Urinary bladder (tissue), 2 donors: ENCODE results near the gene LBHD1. TPM values are rescaled to one million over a fixed set of nuclear protein-coding genes. Genes with fewer than 3 reads are reported as not detected.

Experiments used
- polyA plus RNA-seq: library from polyadenylated mRNA; stranded (reverse); fragments of 200-250 nt; gene quantifications from one replicate; pipeline ENCODE4 v1.2.3, GENCODE V29; 2013
- small RNA-seq: library from RNA; depleted of rRNA; stranded (forward); fragments of <200 nt; gene quantifications from one replicate; pipeline ENCODE3, GENCODE V24; 2014
- total RNA-seq: library from RNA; depleted of rRNA; stranded (reverse); fragments of >200 nt; gene quantifications from one replicate; pipeline ENCODE4 v1.2.3, GENCODE V29; 2014
- donor health status: healthy.

Gene LBHD1
- total and polyA plus RNA-seq, 2 donors, result 2.8 to 3.1 TPM

Small RNAs within 50 kb of the gene (small RNA-seq; reads per million reads assigned to genes)
- gene SNORA57, result not detected

Other genes starting within 250 kb of the LBHD1 start
- gene AHNAK, start 125.5 kb downstream of the LBHD1 start, total RNA-seq, result 554 TPM
- gene AHNAK, start 125.5 kb downstream of the LBHD1 start, polyA plus RNA-seq, result 200 TPM
- gene EEF1G, start 98.4 kb downstream of the LBHD1 start, total RNA-seq, result 863 TPM
- gene EEF1G, start 98.4 kb downstream of the LBHD1 start, polyA plus RNA-seq, result 1,468 TPM
- 5.1 TPM for gene TUT1, start 80.7 kb downstream of the LBHD1 start, total RNA-seq
- 14.3 TPM for gene TUT1, start 80.7 kb downstream of the LBHD1 start, polyA plus RNA-seq
- 75.2 TPM for gene MTA2, start 70.4 kb downstream of the LBHD1 start, total RNA-seq
- gene MTA2, start 70.4 kb downstream of the LBHD1 start, polyA plus RNA-seq, result 52.8 TPM
- gene EML3, start 59.5 kb downstream of the LBHD1 start, total RNA-seq, result 12.9 TPM
- gene EML3, start 59.5 kb downstream of the LBHD1 start, polyA plus RNA-seq, result 47.7 TPM
- gene ROM1, start 59.0 kb downstream of the LBHD1 start, total RNA-seq, result 1.3 TPM
- 18.9 TPM for gene ROM1, start 59.0 kb downstream of the LBHD1 start, polyA plus RNA-seq
- gene B3GAT3, start 50.3 kb downstream of the LBHD1 start, total RNA-seq, result 9.7 TPM
- 37.7 TPM for gene B3GAT3, start 50.3 kb downstream of the LBHD1 start, polyA plus RNA-seq
- gene GANAB, start 25.7 kb downstream of the LBHD1 start, total RNA-seq, result 93.9 TPM
- gene GANAB, start 25.7 kb downstream of the LBHD1 start, polyA plus RNA-seq, result 152 TPM
- 7.9 TPM for gene INTS5, start 19.0 kb downstream of the LBHD1 start, total RNA-seq
- gene INTS5, start 19.0 kb downstream of the LBHD1 start, polyA plus RNA-seq, result 16.6 TPM
- 10.9 TPM for gene C11orf98, start 7.1 kb downstream of the LBHD1 start, total RNA-seq
- gene C11orf98, start 7.1 kb downstream of the LBHD1 start, polyA plus RNA-seq, result 72.1 TPM
- 5.0 TPM for gene CSKMT, start 7.0 kb downstream of the LBHD1 start, total RNA-seq
- gene CSKMT, start 7.0 kb downstream of the LBHD1 start, polyA plus RNA-seq, result 9.5 TPM
- gene UQCC3, start 594 bp downstream of the LBHD1 start, total RNA-seq, result 3.4 TPM
- 13.3 TPM for gene UQCC3, start 594 bp downstream of the LBHD1 start, polyA plus RNA-seq
- gene UBXN1, start 6.8 kb upstream of the LBHD1 start, total RNA-seq, result 34.5 TPM
- gene UBXN1, start 6.8 kb upstream of the LBHD1 start, polyA plus RNA-seq, result 206 TPM
- 10.9 TPM for gene LRRN4CL, start 17.3 kb upstream of the LBHD1 start, total RNA-seq
- gene LRRN4CL, start 17.3 kb upstream of the LBHD1 start, polyA plus RNA-seq, result 16.7 TPM
- gene BSCL2, start 35.2 kb upstream of the LBHD1 start, total RNA-seq, result 25.6 TPM
- 52.6 TPM for gene BSCL2, start 35.2 kb upstream of the LBHD1 start, polyA plus RNA-seq
- gene GNG3, start 35.4 kb upstream of the LBHD1 start, total RNA-seq, result 0.37 TPM
- gene GNG3, start 35.4 kb upstream of the LBHD1 start, polyA plus RNA-seq, result 0.96 TPM
- gene HNRNPUL2, start 55.2 kb upstream of the LBHD1 start, total RNA-seq, result 25.9 TPM
- 50.4 TPM for gene HNRNPUL2, start 55.2 kb upstream of the LBHD1 start, polyA plus RNA-seq
- 35.6 TPM for gene TTC9C, start 56.2 kb upstream of the LBHD1 start, total RNA-seq
- 27.3 TPM for gene TTC9C, start 56.2 kb upstream of the LBHD1 start, polyA plus RNA-seq
- 10.5 TPM for gene ZBTB3, start 81.9 kb upstream of the LBHD1 start, total RNA-seq
- 3.2 TPM for gene ZBTB3, start 81.9 kb upstream of the LBHD1 start, polyA plus RNA-seq
- 46.4 TPM for gene POLR2G, start 89.3 kb upstream of the LBHD1 start, total RNA-seq
- gene POLR2G, start 89.3 kb upstream of the LBHD1 start, polyA plus RNA-seq, result 107 TPM
- gene TAF6L, start 99.1 kb upstream of the LBHD1 start, total RNA-seq, result 8.5 TPM
- gene TAF6L, start 99.1 kb upstream of the LBHD1 start, polyA plus RNA-seq, result 21.9 TPM
- 26.2 TPM for gene TMEM179B, start 115.1 kb upstream of the LBHD1 start, total RNA-seq
- gene TMEM179B, start 115.1 kb upstream of the LBHD1 start, polyA plus RNA-seq, result 64.1 TPM
- 16.7 TPM for gene TMEM223, start 119.7 kb upstream of the LBHD1 start, total RNA-seq
- gene TMEM223, start 119.7 kb upstream of the LBHD1 start, polyA plus RNA-seq, result 21.3 TPM
- gene NXF1, start 133.2 kb upstream of the LBHD1 start, total RNA-seq, result 32.4 TPM
- 103 TPM for gene NXF1, start 133.2 kb upstream of the LBHD1 start, polyA plus RNA-seq
- 30.0 TPM for gene STX5, start 159.8 kb upstream of the LBHD1 start, total RNA-seq
- 32.0 TPM for gene STX5, start 159.8 kb upstream of the LBHD1 start, polyA plus RNA-seq
- gene TEX54, start 160.6 kb upstream of the LBHD1 start, total RNA-seq, result not detected
- gene TEX54, start 160.6 kb upstream of the LBHD1 start, polyA plus RNA-seq, result not detected
- 31.1 TPM for gene WDR74, start 167.3 kb upstream of the LBHD1 start, total RNA-seq
- 47.1 TPM for gene WDR74, start 167.3 kb upstream of the LBHD1 start, polyA plus RNA-seq
- 45.0 TPM for gene SLC3A2, start 208.6 kb upstream of the LBHD1 start, total RNA-seq
- gene SLC3A2, start 208.6 kb upstream of the LBHD1 start, polyA plus RNA-seq, result 126 TPM
- gene CHRM1, start 249.1 kb upstream of the LBHD1 start, total RNA-seq, result 0.53 TPM
- 0.46 TPM for gene CHRM1, start 249.1 kb upstream of the LBHD1 start, polyA plus RNA-seq